Mesenteric fat pad (tissue), 1 donor: ENCODE measurements around the gene NBEAL1. TPM values are rescaled to one million over a fixed set of nuclear protein-coding genes. Genes with fewer than 3 reads are reported as not detected.
A peak's percentile ranks its signal among the peaks of the same experiment; 100 is the strongest.
"Not testable (repeated sequence)": the region's sequence is repeated elsewhere in the genome, so short reads cannot be mapped to it uniquely, and the experiment has no call there.

Source experiments
- DNase-seq: peaks from one replicate; pipeline ENCODE4 v3.0.0-alpha.2; 2020; ENCODE audit warnings: low spot score
- long read RNA-seq: library from polyadenylated mRNA; unstranded; transcript quantifications from one replicate; pipeline ENCODE4 v2.0.0, GENCODE V29; 2020
- total RNA-seq: library from RNA; stranded (reverse); fragmentation: NEBNext Ultra II Directional; extraction: Animal tissue kit (Norgen Biotek cat#: 25700); gene quantifications from one replicate; pipeline ENCODE4 v1.2.1, GENCODE V29; 2021
- donor health status: DM: yes; HTN: yes; CAD: no.

NBEAL1 gene
- total RNA-seq = 64.8 TPM
- long read RNA-seq, partial matches to known transcripts = 10 of 25 reads
- long read RNA-seq, other reads (novel, unspliced or antisense) = 11 of 25 reads

- peak; percentile 99 for DNase-seq
These were observed at the start of gene NBEAL1 for GRCh38 chr2:203014456-203015199. NBEAL1 (plus strand) TSS chr2:203014875; CDS start chr2:203016385, 1,510 bp downstream.

- DNase-seq = no peak
These were observed 48.7 kb upstream of the NBEAL1 start for GRCh38 chr2:202965810-202966460.

- not testable (repeated sequence) for DNase-seq
These were observed 45.3 kb upstream of the NBEAL1 start for GRCh38 chr2:202969404-202969803.

- DNase-seq = no peak
These were observed 37.9 kb upstream of the NBEAL1 start for GRCh38 chr2:202976809-202977208.

- no peak for DNase-seq
These were observed 31.7 kb upstream of the NBEAL1 start for GRCh38 chr2:202982779-202983491.

- no peak for DNase-seq
These were observed 24.9 kb upstream of the NBEAL1 start for GRCh38 chr2:202989749-202990148.

GRCh38 chr2:202990501-202990900 lies 24.2 kb upstream of the NBEAL1 start:
- DNase-seq = no peak

- not testable (repeated sequence) for DNase-seq
These were observed 17.6 kb upstream of the NBEAL1 start for GRCh38 chr2:202997113-202997512.

GRCh38 chr2:203002054-203002821 lies 12.4 kb upstream of the NBEAL1 start:
- DNase-seq = no peak

- no peak for DNase-seq
These were observed 11.0 kb upstream of the NBEAL1 start for GRCh38 chr2:203003716-203004115.

- no peak for DNase-seq
These were observed 2.0 kb downstream of the NBEAL1 start for GRCh38 chr2:203016716-203017115.

- DNase-seq = no peak
These were observed 3.5 kb downstream of the NBEAL1 start for GRCh38 chr2:203018181-203018580.

GRCh38 chr2:203019142-203019541 lies 4.5 kb downstream of the NBEAL1 start:
- DNase-seq = no peak

- no peak for DNase-seq
These were observed 7.3 kb downstream of the NBEAL1 start for GRCh38 chr2:203021991-203022390.

- no peak for DNase-seq
These were observed 8.1 kb downstream of the NBEAL1 start for GRCh38 chr2:203022751-203023150.

GRCh38 chr2:203025592-203025991 lies 10.9 kb downstream of the NBEAL1 start:
- no peak for DNase-seq

GRCh38 chr2:203030545-203030944 lies 15.9 kb downstream of the NBEAL1 start:
- no peak for DNase-seq

- DNase-seq = no peak
These were observed 16.3 kb downstream of the NBEAL1 start for GRCh38 chr2:203030991-203031390.

- DNase-seq = no peak
These were observed 18.7 kb downstream of the NBEAL1 start for GRCh38 chr2:203033395-203033794.

- no peak for DNase-seq
These were observed 21.3 kb downstream of the NBEAL1 start for GRCh38 chr2:203035879-203036470.

- DNase-seq = no peak
These were observed 22.4 kb downstream of the NBEAL1 start for GRCh38 chr2:203037026-203037425.
